Measurements from ENCODE around the gene SYT1.
"Not testable (repeated sequence)": the region's sequence is repeated elsewhere in the genome, so short reads cannot be mapped to it uniquely, and the experiment has no call there.

The SYT1 gene

GRCh38 chr12:79413796-79414195, 549.2 kb downstream of the SYT1 start:
- no peak for DNase-seq

- DNase-seq, result no peak
Measured at GRCh38 chr12:79414252-79414651, 549.7 kb downstream of the SYT1 start.

GRCh38 chr12:79415321-79415720, 550.7 kb downstream of the SYT1 start:
- no peak for DNase-seq

- no peak for DNase-seq
Measured at GRCh38 chr12:79415746-79416435, 551.3 kb downstream of the SYT1 start.

GRCh38 chr12:79420146-79420618, 555.6 kb downstream of the SYT1 start:
- peak; percentile 97 for DNase-seq

- no peak for DNase-seq
Measured at GRCh38 chr12:79421236-79421740, 556.7 kb downstream of the SYT1 start.

GRCh38 chr12:79422060-79422812, 557.7 kb downstream of the SYT1 start:
- peak; percentile 41 for DNase-seq

- no peak for DNase-seq
Measured at GRCh38 chr12:79423560-79423959, 559.0 kb downstream of the SYT1 start.

- peak; percentile 96 for DNase-seq
Measured at GRCh38 chr12:79424109-79424721, 559.6 kb downstream of the SYT1 start.

- DNase-seq, result peak; percentile 38
Measured at GRCh38 chr12:79426121-79426520, 561.5 kb downstream of the SYT1 start.

GRCh38 chr12:79426744-79427143, 562.2 kb downstream of the SYT1 start:
- not testable (repeated sequence) for DNase-seq

- DNase-seq, result no peak
Measured at GRCh38 chr12:79433465-79434072, 569.0 kb downstream of the SYT1 start.

GRCh38 chr12:79434561-79434960, 570.0 kb downstream of the SYT1 start:
- no peak for DNase-seq

- DNase-seq, result peak; percentile 44
Measured at GRCh38 chr12:79435742-79436141, 571.2 kb downstream of the SYT1 start.

GRCh38 chr12:79438480-79439174, 574.1 kb downstream of the SYT1 start:
- no peak for DNase-seq

- no peak for DNase-seq
Measured at GRCh38 chr12:79439175-79439825, 574.7 kb downstream of the SYT1 start.

GRCh38 chr12:79441534-79441933, 577.0 kb downstream of the SYT1 start:
- no peak for DNase-seq

GRCh38 chr12:79442396-79442795, 577.8 kb downstream of the SYT1 start:
- DNase-seq, result no peak

- DNase-seq, result peak; percentile 40
Measured at GRCh38 chr12:79444089-79444488, 579.5 kb downstream of the SYT1 start.

- DNase-seq, result no peak
Measured at GRCh38 chr12:79448816-79449215, 584.2 kb downstream of the SYT1 start.

GRCh38 chr12:79451365-79451764, 586.8 kb downstream of the SYT1 start:
- no peak for DNase-seq

- DNase-seq, result peak; percentile 95
Measured at GRCh38 chr12:79451978-79452377, 587.4 kb downstream of the SYT1 start.
